ENCODE results near the gene F5. TPM values are rescaled to one million over a fixed set of nuclear protein-coding genes. Genes with fewer than 3 reads are reported as not detected.
A peak's percentile ranks its signal among the peaks of the same experiment; 100 is the strongest.

Gene F5
- total RNA-seq, 2 donors from 2014 or later, result 0.33 to 4.2 TPM

DNA sequence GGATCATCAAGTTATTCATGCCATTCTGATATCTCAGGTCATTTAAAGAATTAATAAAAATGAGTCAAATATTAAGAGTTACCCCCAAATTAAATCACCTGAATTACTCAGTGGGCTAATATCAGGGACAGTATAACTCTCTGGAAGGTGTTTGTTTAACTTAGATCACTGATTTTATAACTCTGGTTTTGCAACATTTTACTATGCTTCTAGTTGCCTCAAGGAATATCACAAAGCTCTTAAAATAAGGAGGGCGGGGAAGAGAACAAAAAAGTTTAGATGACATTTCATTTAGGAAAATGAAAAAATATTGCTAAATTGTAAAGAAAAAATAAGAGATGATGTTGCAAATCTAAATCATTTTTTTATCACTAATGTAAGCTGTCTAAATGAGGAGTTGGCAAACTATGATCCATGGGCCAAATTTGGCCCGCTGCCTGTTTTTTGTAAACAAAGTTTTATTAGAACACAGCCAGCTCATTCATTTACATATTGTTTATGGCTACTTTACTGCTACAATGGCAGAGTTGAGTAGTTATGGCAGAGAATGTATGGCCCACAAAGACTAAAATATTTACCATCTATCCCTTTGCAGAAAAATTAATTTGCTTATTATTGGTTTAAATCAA is 68.6 kb downstream of the F5 start:
- H3K27ac ChIP-seq, result no peak overlapping the region
- H3K4me1 ChIP-seq, result no peaks in the 10 kb centered on the region
- peaks cover 0 to 5% (median 0%) of the 10 kb centered on the region in 3 donors for H3K9me3 ChIP-seq
- WGBS, 2 donors, result 86 to 89% methylated on average over 2 of the region's 2 CpGs
- no peak overlapping the region for H3K4me3 ChIP-seq
- H3K36me3 ChIP-seq (replicated peaks in 1 of 2; ENCODE audit: insufficient read depth in 1 of 2, low read depth in 2 of 2), result no peaks in the 10 kb centered on the region
- intact Hi-C loops (cut with DNase I), result no loop called here
- no peak for TF ChIP-seq POLR2A (IDR thresholded peaks at IDR 0.05)
- DNase-seq (no peak), ATAC-seq (no peak)
- no peaks in the 10 kb centered on the region for H3K27me3 ChIP-seq

DNA sequence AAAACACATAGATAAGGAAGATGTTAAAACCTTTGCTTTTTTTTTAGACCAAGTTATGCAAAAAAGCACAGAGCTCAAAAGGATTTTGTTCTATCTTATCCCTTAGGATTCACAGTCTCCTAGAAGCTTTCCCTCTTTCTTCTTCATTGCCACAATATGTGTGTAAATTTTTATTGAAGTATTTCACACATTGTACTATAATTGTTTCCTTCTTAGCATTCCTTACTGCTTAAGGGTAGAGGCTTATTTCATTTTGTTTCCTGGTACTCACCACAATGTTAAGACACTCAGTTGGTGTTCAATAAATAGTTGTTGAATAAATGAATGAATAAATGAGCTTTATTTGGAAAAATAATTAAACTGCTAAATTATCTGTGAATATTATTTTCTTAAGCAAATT is 70.6 kb downstream of the F5 start:
- TF ChIP-seq, protein P1, sequence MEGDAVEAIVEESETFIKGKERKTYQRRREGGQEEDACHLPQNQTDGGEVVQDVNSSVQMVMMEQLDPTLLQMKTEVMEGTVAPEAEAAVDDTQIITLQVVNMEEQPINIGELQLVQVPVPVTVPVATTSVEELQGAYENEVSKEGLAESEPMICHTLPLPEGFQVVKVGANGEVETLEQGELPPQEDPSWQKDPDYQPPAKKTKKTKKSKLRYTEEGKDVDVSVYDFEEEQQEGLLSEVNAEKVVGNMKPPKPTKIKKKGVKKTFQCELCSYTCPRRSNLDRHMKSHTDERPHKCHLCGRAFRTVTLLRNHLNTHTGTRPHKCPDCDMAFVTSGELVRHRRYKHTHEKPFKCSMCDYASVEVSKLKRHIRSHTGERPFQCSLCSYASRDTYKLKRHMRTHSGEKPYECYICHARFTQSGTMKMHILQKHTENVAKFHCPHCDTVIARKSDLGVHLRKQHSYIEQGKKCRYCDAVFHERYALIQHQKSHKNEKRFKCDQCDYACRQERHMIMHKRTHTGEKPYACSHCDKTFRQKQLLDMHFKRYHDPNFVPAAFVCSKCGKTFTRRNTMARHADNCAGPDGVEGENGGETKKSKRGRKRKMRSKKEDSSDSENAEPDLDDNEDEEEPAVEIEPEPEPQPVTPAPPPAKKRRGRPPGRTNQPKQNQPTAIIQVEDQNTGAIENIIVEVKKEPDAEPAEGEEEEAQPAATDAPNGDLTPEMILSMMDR (IDR thresholded peaks at IDR 0.05), result no peak
- TF ChIP-seq POLR2A (IDR thresholded peaks at IDR 0.05), result no peak
- H3K9me3 ChIP-seq, result peaks cover 0 to 5% (median 0%) of the 10 kb centered on the region in 3 donors
- DNase-seq (no peak), ATAC-seq (no peak)
- no peaks in the 10 kb centered on the region for H3K4me1 ChIP-seq
- no peak overlapping the region for H3K27ac ChIP-seq
- no peaks in the 10 kb centered on the region for H3K27me3 ChIP-seq
- intact Hi-C loops (cut with DNase I), result no loop called here
- no peaks in the 10 kb centered on the region for H3K36me3 ChIP-seq (replicated peaks in 1 of 2; ENCODE audit: insufficient read depth in 1 of 2, low read depth in 2 of 2)
- H3K4me3 ChIP-seq, result no peak overlapping the region

DNA sequence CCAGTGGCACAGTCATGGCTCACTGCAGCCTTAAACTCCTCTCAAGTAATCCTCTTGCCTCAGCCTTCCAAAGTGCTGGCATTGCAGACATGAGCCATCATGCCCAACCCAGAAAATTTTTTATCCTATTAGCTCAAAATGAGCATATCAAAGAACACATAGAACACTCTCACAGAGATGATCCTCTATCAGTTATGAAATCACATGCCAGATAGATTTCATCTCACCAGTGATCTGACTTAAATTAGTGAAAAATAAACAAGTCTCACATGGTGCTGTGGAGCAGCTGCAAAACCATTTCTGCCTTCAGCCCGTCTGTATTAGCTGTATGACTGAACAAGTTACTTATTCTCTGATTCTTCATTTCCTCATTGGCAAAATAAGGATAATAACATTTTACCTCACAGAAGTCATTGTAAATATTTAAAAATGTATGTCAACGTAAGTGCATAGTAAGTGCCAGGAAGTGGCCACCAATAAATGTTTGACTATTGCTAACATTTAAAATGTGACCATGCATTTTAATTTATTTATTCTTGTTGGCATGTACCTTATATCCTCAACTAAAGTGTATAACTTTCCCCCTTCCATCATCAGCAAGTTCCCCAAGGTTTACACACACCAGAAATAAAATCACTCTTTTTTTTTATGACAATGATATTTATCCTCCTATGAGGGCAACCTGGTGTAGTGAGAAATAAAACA is 71.6 kb downstream of the F5 start:
- ATAC-seq, result no peak
- intact Hi-C loops (cut with DNase I), result no loop called here
- no peaks in the 10 kb centered on the region for H3K27me3 ChIP-seq

DNA sequence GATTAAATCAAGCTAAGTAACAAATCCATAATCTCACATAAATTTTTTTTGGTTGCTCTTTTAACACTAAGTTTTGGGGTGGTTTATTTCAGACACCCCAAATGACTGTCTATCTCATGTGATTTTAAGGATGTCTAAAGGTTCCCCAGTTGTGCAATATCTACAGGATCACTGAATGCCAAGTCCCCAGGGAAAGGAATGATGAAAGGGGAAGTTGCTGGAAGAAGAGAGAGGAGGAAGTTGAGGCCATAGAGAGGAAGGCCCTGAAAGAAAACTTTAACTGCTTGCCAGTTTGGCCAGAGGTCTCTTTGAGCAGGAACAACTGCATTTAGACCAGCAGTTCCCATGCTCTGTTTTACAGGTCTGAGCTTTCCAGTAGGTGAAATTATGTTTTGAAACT is 73.1 kb downstream of the F5 start:
- TF ChIP-seq, protein P1 (IDR thresholded peaks at IDR 0.05), result no peak
- TF ChIP-seq POLR2A (IDR thresholded peaks at IDR 0.05), result no peak
- Histone ChIP-seq H3K4me3 (no peak overlapping the region), H3K4me1 (peaks cover 13% of the 10 kb centered on the region), H3K9me3 (peaks cover 0 to 5% (median 0%) of the 10 kb centered on the region in 3 donors), H3K27ac (no peak overlapping the region), H3K27me3 (no peaks in the 10 kb centered on the region), H3K36me3 (replicated peaks in 1 of 2; ENCODE audit: insufficient read depth in 1 of 2, low read depth in 2 of 2) (no peaks in the 10 kb centered on the region)
- ATAC-seq (no peak), DNase-seq (peak in 1 of 4 donors; percentile 25)
- intact Hi-C loops (cut with DNase I), result no loop called here

More for the DNA sequence above, 71.6 kb downstream of the F5 start:
- DNase-seq, result no peak
- no peaks in the 10 kb centered on the region for H3K4me1 ChIP-seq
- no peak for TF ChIP-seq POLR2A (IDR thresholded peaks at IDR 0.05)
- TF ChIP-seq, protein P1 (IDR thresholded peaks at IDR 0.05), result no peak
- no peak overlapping the region for H3K27ac ChIP-seq
- no peaks in the 10 kb centered on the region for H3K36me3 ChIP-seq (replicated peaks in 1 of 2; ENCODE audit: insufficient read depth in 1 of 2, low read depth in 2 of 2)
- no peak overlapping the region for H3K4me3 ChIP-seq
- peaks cover 0 to 5% (median 0%) of the 10 kb centered on the region in 3 donors for H3K9me3 ChIP-seq
- WGBS, 2 donors, result 55 to 59% methylated on average over 2 of the region's 2 CpGs

DNA sequence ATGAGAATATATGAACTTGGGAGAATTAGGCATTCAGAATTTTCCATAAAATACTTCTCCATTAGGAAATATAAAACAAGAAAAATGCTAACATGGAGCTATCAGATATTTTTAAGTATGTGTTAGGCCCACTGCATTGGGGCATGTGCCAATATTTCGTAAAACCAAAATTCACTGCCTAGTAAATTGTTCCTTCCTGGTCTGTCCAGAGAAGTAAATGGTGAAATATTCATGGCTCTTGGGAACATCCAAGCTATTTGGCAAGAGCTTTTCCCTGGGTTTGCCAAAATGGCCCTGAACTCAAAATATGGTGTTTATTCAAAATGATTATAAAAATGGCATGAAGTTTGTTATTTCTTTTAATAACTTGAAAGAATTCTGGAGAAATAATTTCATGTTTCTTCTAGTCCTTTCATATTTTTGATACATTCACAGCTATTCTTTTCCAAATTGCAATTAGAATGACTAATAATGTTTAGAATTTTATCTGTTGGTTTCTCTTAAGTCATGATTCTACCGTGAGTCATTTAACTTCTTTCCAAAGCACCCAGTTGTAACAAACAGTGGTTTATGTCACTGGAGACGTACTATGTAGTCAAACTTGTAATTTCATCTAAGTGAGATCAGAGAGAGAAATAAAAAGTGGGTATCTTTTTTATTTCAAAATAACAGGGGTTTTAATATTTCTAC is 74.8 kb downstream of the F5 start:
- TF ChIP-seq, protein P1 (IDR thresholded peaks at IDR 0.05), result no peak
- no peak for TF ChIP-seq POLR2A (IDR thresholded peaks at IDR 0.05)
- Histone ChIP-seq H3K36me3 (replicated peaks in 1 of 2; ENCODE audit: insufficient read depth in 1 of 2, low read depth in 2 of 2) (no peaks in the 10 kb centered on the region), H3K27me3 (no peaks in the 10 kb centered on the region), H3K4me1 (peaks cover 19% of the 10 kb centered on the region), H3K9me3 (peaks cover 0 to 5% (median 0%) of the 10 kb centered on the region in 3 donors), H3K27ac (peak overlapping the region in 1 of 4 donors; percentile 8), H3K4me3 (no peak overlapping the region)
- ATAC-seq (peak; percentile 62), DNase-seq (no peak)
- WGBS, 2 donors, result 62 to 63% methylated on average over 3 of the region's 3 CpGs
- intact Hi-C loops (cut with DNase I), result no loop called here
